ENCODE results near the gene NHS.

Gene NHS

DNA sequence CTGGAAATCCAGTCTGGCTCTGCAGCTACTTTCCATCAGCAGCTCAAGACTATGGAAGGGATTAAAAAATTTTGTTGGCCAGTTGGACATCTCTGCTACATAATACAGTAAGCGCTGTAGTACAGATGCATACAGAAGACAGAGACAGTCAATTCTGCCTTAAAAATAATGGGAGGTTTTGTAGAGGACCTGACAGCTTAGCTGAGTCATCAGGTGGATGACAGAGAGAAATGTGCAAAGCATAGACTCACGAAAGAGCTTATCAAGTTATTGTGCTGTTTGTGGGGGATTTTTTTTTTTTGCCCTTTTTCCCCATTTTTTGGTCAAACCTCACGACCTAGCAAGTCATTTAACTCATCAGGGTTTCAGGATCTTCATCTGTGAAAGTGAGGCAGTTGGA lies 213.3 kb downstream of the NHS start:
- no peak for DNase-seq (ENCODE audit: low read depth in 2 of 2)

DNA sequence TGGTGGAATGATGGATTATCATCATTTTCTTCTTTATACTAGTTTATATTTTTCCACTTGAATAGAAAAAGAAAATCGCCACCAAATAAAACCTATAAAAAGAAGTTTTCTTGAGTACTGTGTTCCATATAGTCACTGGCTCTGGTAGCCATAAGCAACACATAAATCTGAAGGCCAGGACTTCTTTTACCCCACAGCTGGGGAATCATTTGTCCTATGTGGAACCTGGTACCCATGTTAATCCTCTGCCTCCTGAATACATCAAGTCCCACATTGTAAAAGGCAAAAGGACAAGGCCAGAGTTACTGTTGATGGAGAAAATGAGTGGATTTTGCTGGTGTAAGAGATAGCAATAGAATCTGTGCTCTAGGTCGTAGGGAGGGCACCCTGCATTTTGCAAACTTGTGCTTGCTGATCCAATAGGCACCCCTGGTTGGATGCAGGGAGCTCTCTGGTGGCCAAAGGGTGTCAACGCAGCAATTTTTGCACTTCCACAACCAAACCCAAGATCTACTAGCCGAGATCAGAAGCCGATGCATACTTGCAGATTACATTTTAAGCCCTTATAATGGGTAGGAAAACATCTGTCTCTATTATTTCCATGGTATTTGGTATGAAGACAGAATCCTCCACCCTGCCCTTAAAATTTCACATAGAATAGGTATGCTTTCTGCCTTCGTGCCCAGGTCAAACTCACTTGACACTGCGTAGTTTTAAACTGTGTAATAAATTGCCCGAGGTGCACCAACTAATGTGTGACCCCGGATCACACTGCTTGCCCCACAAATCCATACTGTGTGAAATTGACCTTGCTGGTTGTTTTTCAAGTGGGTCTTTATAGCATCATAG lies 216.1 kb downstream of the NHS start:
- no peak for DNase-seq (ENCODE audit: low read depth in 2 of 2)

DNA sequence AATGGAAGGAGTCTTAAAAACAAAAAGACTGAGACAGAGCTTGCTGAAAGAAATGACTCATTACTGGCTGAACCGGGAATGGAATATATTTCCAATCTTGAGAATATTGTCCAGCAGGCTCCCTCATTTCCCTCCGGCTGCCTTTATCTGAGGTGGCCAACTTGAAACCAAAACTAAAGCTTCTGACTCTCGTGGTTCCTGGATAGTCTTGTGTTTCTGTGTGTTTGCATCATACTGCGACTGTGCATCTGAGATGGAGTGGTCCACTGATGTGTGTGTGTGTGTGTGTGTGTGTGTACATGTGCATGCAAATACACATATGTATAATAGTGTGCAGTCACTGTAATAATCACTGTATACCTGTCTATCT lies 216.7 kb downstream of the NHS start:
- no peak for DNase-seq (ENCODE audit: low read depth in 2 of 2)

DNA sequence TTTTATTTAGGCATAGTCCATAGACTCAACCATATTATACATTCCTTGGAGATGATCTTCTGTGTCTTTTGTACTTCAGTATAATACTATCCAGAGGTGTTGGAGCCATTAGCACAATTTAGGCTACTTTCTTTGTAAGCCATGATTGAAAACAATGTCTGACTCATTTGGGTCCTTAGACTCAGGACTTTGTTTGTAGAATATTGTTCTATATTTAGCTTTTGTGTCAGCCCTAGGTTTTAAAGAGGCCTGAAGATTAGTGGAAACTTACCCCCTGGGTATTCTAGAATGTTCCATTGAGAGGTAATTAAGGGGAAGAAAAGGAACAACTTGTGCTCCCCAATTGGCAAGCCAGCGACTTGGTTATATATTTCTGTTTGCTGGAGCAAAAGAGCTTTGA lies 217.1 kb downstream of the NHS start:
- no peak for DNase-seq (ENCODE audit: low read depth in 2 of 2)

DNA sequence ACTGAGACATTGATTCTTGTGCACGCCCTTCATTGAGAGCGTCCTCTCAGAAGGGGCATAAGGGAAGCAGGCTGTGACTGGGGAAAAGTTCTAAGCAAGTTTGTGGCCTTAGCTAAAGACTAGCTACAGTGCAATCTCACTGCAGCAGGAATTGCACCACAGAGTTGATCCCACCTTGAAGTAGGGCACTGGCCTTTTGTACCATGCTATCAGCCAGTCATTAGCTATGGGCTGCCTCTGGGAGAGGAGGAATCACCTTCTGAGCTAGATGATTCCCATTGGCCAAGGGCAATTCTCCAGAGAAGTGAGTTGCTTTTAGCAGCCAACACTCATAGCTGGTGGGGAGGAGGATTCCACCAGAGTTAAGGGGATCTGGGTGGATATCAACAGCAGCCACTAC lies 219.7 kb downstream of the NHS start:
- no peak for DNase-seq (ENCODE audit: low read depth in 2 of 2)

DNA sequence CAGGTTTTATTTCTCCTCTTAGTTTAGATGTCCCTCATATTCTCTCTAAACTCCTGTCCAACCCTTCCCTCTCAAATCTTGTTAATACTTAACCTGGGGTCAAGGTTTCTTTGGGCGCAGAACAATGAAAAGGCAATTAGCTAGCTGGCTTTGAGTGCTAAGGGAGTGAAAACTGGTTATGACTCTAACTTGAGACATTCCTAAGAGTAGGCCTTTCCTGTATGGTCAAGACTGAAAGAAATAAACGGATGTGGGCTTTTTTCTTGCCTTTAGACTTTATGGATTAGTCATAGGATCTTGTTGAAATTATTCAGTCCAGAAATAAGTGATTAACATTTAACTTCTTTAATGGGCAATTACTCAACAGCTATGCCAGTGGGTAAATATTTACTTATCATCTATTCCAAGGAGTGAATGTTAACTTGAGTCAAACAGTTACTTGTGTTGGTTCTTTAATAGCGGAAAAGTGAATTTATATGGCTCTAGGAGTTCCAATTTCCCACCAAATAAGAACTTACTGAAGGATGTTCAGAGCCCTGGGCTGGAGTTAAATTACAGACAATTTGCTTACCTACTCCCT lies 220.5 kb downstream of the NHS start:
- no peak for DNase-seq (ENCODE audit: low read depth in 2 of 2)

DNA sequence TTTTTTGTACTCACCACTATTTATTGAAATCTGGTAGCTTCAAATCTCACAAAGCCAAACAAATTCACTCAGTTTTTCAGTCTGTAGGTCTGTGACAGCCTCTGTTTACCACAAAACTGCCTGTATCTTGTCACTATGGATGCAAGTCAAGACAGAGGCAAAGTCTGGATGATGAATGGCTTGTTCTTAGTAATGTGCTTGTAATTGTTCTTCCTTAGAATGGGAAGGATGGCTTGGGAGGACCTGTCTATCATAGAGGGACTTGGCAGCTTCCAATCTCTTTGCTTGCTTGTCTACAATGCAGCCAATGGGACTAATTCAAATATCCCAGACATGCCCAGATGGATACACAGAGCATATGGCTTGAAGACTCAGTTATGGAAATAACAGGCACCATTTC lies 221.1 kb downstream of the NHS start:
- no peak for DNase-seq (ENCODE audit: low read depth in 2 of 2)

DNA sequence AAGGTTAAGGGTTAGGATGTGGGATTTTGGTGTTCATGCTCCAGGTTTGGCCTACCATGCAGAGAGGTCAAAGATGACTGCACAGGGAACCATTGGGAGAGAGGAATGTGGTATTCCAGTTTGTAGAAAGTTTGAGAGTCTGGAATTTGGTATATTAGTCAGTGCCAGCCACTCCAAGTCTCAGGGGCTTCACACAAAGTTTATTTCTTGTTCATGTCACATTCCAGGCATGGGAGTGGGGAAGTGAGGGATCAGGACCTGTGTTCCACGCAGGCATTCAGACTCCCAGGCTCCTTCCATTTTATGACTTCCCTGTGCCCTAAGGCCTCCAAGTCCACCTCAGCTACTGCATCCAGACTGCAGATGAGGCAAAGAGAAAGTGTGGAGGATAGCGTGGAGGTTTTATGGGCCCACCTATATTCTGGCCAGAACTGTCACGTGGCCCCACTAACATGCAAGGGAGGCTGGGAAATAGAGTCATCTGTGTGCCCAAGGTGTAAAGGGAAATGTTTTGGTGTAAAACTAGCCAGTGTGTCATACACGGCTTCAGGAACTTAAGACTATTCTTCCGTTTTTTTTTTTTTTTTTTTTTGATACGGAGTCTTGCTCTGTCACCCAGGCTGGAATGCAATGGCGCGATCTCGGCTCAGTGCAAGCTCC lies 221.7 kb downstream of the NHS start:
- DNase-seq (ENCODE audit: low read depth in 2 of 2): no peak

DNA sequence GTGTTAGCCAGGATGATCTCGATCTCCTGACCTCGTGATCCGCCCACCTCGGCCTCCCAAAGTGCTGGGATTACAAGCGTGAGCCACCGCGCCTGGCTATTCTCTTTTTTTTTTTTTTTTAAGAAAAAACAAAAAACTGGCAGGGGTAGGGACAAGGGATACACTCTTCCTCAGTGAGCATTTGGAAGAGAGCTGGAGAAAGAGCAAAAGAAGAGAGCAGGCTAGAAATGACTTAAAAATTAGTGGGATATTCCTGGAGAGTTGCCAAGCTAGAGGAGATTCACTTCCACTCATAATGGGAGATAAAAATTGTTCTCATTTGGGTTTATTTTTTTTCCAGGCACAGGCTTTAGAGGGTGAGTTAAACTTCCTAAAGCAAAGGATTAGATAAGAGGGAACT lies 222.3 kb downstream of the NHS start:
- DNase-seq (ENCODE audit: low read depth in 2 of 2): no peak

DNA sequence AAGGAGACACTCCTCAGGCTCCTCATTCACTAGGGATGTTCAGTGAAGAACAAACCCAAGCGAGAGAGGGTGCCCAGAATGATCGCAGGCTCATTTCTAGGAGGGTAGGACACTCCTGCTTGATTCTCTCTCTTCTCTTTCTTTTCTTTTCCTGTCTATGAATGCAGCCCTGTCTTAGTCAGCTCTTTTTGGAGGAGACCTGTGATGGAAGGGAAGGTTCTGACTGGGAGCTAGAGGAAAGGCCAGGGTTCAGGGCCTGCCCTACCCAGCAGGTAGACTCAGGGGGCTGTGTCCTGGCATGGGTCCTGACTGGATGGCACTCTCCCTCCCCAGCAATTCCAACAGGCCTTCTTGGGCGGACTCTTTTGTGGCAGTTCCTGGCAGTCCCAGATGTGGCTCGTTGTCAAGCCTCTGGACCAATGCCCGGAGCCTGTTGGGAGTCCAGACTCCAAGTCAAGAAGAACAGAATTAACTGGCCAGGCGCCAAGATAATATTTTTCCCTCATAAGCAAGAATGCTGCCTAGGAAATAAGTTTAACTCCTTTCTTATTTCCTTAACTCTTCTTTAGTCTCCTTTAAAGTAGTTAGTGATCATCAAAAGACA lies 222.9 kb downstream of the NHS start:
- no peak for DNase-seq (ENCODE audit: low read depth in 2 of 2)

DNA sequence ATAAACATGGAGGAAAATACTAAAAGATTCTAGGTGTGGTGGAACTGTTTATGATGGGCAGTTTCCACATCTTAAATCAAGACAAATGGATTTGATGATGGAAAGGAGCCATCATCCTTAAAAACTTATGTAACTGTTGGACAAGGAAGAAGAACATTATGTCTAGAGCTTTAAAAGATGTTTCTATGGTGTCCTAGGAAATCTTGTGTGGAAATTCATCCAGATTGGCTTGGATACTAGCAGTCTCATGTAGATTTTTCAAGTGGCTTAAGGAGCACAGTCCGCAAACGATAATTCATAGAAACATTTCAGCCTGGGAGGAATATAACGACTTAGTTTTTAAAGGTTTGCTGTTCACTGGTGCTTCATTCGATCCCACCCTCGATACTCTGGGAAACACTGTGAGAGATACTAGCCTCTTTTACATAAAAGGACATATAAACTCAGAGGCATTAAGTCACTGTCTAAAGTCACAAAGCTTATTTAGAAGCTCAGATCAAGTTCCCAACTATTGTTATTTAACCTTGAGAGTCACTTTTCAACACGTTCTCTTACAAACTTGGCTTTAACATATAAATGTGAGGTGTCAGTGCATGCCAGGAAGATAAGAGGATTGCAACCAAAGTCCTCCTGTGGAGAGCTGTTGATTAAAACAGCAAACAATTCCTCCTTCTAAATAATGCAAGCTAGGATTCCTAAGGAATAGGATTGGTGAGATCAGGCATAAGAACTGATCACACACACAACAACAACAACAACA lies 226.6 kb downstream of the NHS start:
- DNase-seq (ENCODE audit: low read depth in 2 of 2): no peak

DNA sequence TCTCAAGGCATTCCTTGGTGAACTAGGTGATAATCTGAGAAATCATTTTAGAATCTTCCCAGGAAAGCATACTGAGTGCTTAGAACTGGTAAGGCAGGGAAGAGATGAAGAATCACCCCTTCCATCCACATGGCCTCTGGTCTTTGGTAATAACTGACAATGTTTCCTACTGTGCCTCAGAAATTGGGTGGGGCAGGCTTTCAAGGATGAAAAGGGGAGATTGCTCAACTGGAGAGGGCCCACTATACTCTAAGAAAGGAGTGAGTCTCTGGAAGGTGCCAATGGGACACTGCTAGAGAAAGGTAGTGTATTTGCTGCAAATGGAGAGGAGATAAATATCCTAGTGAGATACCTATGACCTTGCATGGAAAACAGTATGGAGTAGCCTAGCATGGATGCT lies 227.2 kb downstream of the NHS start:
- no peak for DNase-seq (ENCODE audit: low read depth in 2 of 2)

DNA sequence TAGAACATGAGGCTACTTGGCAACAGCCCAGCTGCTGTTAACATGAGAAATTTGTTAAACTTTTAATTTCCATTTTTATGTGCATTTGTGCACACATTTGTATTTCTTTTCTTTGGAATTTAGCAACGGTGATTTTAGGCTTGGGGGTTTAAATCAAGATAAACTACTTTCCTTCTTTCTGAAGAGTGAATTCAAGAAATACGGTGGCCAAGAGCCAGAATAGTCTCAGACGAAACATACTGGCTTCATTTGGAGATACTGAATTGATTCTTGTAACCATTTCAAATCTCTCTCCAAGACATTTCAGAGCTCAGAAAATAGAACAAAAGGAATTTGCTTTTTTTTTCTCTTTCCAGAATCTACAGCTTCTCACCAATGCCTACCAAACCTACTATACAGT lies 228.2 kb downstream of the NHS start:
- no peak for DNase-seq (ENCODE audit: low read depth in 2 of 2)

DNA sequence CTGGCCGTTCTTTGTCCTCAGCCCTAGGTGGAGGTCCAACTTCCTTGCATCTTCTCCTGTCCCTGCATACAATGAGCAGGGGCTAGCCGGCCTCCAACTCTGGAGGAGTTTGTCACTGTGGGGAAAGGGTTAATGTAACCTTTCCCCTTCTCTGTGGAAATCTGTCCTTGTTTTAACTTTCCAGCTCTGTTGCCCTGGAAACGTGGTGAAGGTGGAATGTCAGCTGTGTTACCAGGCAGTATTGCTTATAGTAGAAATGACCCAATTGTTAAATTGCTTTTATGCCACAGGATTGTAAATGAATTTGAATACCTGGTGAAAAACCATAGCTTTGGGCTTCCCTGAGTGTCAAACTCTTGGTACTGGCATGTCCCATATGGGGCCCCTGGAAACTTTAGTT lies 230.7 kb downstream of the NHS start:
- no peak for DNase-seq (ENCODE audit: low read depth in 2 of 2)

DNA sequence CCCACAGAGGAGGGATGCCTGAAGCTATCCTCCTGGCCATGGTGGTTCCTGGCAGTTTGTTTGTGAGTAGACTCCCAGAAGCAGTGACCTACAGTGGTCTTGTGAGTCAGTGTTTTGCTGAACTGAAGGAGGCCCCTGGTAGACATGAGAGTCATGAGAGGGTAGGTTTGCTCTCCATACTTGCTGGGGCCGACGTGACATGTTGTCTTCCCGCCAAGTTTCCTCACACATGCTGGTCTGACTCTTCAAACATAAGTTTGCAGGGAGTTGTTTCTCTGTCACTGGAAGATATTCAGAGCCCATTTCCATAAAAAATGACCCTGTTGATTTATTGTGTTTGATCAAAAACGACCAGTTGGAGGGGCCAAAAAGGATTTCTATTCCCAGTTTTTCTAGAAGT lies 231.2 kb downstream of the NHS start:
- no peak for DNase-seq (ENCODE audit: low read depth in 2 of 2)

DNA sequence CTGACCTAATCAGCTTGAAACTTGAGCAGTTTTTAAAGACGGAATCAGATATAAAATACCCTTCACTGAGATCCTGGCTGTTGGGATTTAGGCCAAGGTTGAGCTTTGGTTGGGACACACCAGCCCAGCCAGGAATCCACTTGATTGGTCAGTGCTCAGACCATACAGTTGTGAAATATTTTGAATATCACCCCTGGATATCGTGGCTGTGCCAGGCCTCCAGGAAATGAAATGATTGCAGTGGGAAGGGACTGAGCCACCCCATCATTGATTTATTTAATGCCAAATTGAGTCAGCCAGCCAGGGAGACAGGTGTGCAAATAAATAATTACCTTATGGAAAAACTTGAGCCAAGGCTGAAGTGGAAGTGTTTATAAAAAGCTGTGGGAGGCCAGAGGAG lies 233.9 kb downstream of the NHS start:
- DNase-seq (ENCODE audit: low read depth in 2 of 2): no peak

DNA sequence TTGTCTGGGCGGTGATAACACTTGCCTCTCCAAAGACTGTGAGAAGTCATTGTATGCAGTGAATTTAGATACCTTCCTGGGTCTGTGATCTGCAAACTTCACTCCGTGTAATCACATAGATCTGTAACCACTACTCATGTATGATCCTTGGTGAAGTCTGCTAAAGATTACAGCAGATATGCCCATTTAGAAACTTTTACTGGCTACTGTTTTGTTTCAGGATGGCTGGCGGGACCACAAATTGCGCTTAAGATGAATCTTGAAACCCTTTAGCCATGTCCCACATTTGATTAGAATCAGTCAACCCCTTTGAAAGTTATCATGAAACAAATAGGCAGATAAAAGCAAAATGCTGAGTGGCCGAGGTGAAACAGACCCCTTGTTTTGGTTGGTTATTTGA lies 235.8 kb downstream of the NHS start:
- no peak for DNase-seq (ENCODE audit: low read depth in 2 of 2)

DNA sequence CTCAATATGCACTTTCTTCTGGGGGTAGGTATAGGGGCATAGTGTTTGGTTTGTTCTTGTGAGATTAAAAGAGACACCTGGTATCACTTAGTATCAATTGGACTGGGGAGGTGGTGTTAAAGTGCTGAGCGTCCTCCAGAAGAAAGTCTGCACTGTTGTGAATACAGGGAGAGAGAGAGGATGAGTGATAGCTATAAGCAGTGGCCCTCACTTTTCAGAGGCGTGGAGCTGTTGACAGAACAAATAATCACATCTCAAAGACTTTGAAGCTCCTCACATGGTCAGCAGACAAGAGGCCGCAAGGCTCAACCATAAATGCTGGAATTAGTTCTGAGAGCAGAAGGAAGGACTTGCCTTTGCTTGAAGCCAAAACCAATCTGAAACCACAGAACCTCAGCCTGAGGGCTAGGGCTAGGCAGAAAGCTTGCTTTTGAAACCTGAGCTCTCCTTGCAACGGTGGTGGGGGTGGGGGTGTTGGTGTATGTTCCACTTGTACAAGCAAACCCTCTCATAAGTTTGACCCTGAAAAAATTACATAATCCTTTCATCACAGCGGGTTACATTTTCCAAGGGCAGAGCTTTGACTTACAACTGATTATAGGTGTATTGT lies 239.1 kb downstream of the NHS start:
- DNase-seq (ENCODE audit: low read depth in 2 of 2): no peak

DNA sequence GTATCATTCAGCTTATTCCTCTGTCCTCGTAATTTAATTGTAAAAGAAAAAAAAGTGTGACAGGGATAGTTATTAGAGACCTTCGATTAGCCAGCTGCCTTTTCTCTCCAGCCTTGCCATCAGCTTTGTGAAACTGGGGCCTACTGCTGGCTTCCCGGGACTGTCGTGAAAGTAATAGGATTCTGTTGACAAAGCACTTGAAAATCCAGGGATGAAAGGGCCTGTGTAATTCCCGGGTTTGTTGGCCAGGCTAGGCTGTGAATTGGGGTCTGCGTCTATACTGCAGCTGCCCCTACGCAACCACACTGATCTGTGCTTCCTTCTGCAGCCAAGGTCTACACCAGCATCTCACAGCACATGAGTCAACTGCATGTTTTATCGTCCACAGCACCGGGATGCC lies 241.9 kb downstream of the NHS start:
- no peak for DNase-seq (ENCODE audit: low read depth in 2 of 2)

DNA sequence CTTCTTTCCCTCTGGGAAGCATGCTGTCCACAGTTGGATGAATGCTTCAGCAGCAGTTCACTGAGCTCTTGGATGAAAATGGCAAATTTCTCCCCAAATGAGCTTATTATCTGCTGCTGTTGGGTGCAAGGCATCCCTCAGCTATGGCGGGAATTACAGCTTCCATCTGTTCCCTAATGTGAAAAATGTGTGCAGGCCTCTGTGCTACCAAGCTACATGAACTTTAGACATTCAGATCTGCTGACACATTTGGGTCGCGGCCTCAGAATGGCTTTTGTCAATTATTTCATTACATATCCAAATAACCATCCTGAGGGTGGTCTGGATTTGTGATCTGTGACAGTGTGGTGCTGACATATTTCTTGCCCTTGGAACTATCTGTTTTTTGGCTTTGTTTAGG lies 242.8 kb downstream of the NHS start:
- no peak for DNase-seq (ENCODE audit: low read depth in 2 of 2)

DNA sequence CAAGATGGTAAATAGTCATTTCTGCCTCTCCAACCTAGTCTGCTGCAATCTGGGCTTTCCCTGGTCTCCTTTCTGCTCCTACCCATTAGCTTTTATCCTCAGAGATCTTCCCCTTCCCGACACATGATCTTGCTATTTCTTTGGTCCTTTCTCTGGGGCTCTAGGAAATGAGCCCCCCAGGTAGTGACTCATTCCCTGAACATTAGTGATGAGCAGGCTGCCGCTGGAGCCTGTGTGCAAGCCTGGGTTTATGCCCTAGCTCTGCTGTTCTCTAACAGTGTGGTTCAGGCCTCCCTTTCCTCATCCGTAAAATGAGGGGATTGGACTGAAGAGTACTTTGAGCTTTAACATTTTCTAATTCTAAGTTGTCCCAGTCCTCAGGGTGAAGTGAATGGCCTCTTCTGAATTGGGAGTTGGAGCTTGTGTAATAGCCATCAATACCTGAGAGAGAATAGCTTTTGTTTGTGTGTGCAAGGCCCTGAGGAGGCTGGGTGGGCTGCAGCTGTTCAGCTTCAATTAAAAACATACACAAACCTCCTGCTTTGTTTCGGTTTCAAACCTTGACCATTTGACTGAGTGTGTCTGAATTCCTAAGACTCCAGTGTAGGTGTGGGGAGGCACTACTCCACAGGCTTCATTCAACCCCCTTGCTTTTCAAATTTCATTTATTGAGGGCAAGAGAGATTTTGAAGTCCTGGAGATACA lies 246.7 kb downstream of the NHS start:
- DNase-seq (ENCODE audit: low read depth in 2 of 2): no peak
